Panc1 (cell line): ENCODE results near the gene NAB2. TPM values are rescaled to one million over a fixed set of nuclear protein-coding genes. Genes with fewer than 3 reads are reported as not detected.

ENCODE experiments used
- ATAC-seq: fragments of 200-7000 bp; cut with Tn5 transposase; 2 replicates; pipeline ENCODE4 v1.9.1; 2020; ENCODE audit warnings: mild to moderate bottlenecking, moderate library complexity
- BruUV-seq: library from RNA; stranded (reverse); fragments of 400-500 nt; replicated peaks from 2 replicates; lab custom pipeline; 2021; lab: Mats Ljungman, UMichigan
- CTCF ChIA-PET: fragments of 300-600 bp; sonication (Branson Sonifier 250); formaldehyde crosslinking; loops from one replicate; lab custom pipeline; 2022; ENCODE audit warnings: antibody characterized with exemption; lab: Charles Lee
- POLR2A ChIA-PET: fragments of 300-600 bp; sonication (Branson Sonifier 250); formaldehyde crosslinking; loops from one replicate; lab custom pipeline; 2022; ENCODE audit warnings: antibody characterized with exemption; lab: Charles Lee
- DNase-seq: peaks from one replicate; pipeline ENCODE4 v3.0.0-alpha.2; 2010; ENCODE audit warnings: low read depth, low spot score
- H3K27ac ChIP-seq: 2 replicates; pipeline ENCODE4 v1.5.1; 2011; ENCODE audit warnings: mild to moderate bottlenecking, low read length, inconsistent platforms
- H3K27me3 ChIP-seq: fragments of 200-500 bp; sonication (Bioruptor generic); 2 replicates; pipeline ENCODE4 v1.6.0; 2014; ENCODE audit warnings: low read length, inconsistent platforms; ENCODE audit not compliant: control insufficient read depth, insufficient read depth
- H3K36me3 ChIP-seq: fragments of 200-500 bp; sonication (Bioruptor generic); 2 replicates; pipeline ENCODE4 v1.5.1; 2014; ENCODE audit warnings: inconsistent platforms, mild to moderate bottlenecking, low read length, moderate library complexity; ENCODE audit not compliant: control insufficient read depth, insufficient read depth
- H3K4me1 ChIP-seq: 2 replicates; pipeline ENCODE4 v1.5.1; 2011; ENCODE audit warnings: inconsistent platforms, mild to moderate bottlenecking, low read length, moderate library complexity; ENCODE audit not compliant: control insufficient read depth, insufficient read depth
- H3K4me3 ChIP-seq, 2 experiments: 2 replicates each; pipeline ENCODE4 v1.5.1; 2011 to 2012; ENCODE audit warnings: low read depth in 2 of 2, low read length in 2 of 2, mild to moderate bottlenecking in 2 of 2, inconsistent platforms in 1 of 2, moderate library complexity in 1 of 2
- H3K9me3 ChIP-seq: fragments of 200-500 bp; sonication (Bioruptor generic); 2 replicates; pipeline ENCODE4 v1.5.1; 2014; ENCODE audit warnings: low read depth, mild to moderate bottlenecking, inconsistent platforms, low read length, moderate library complexity; ENCODE audit not compliant: control insufficient read depth, insufficient read depth
- CTCF ChIP-seq: fragments of 450-650 bp; IDR thresholded peaks from 2 replicates; pipeline ENCODE4 v1.5.1; 2017; ENCODE audit warnings: mild to moderate bottlenecking
- POLR2AphosphoS5 ChIP-seq: IDR thresholded peaks from 2 replicates; pipeline ENCODE4 v1.6.1; 2012; ENCODE audit warnings: mild to moderate bottlenecking, low read depth, low read length, moderate library complexity
- REST ChIP-seq, 2 experiments: IDR thresholded peaks; 2 replicates each; pipeline ENCODE4 v1.6.1; 2011 to 2012; ENCODE audit warnings: low read depth in 2 of 2, control low read depth in 1 of 2, low read length in 1 of 2, mild to moderate bottlenecking in 1 of 2, moderate library complexity in 1 of 2; ENCODE audit not compliant: insufficient read depth in 1 of 2
- SIN3A ChIP-seq: IDR thresholded peaks from 2 replicates; pipeline ENCODE4 v1.6.1; 2012; ENCODE audit warnings: low read depth, mild to moderate bottlenecking, low read length, moderate library complexity, borderline replicate concordance; ENCODE audit not compliant: insufficient read depth
- TCF7L2 ChIP-seq: IDR thresholded peaks from 2 replicates; pipeline ENCODE4 v1.6.1; 2011; ENCODE audit warnings: mild to moderate bottlenecking, low read depth, low read length, inconsistent platforms
- in situ Hi-C: cut with HindIII; loops from 2 replicates; pipeline ENCODE4 v1.10.0; 2016; ENCODE audit warnings: low sequenced_read_pairs, low pct_unique_long_range_greater_than_20kb
- intact Hi-C: fragments of 100-400 bp; cut with micrococcal nuclease; formaldehyde crosslinking; loops from one replicate; pipeline ENCODE4 v1.10.0; 2022; ENCODE audit not compliant: unreplicated experiment
- total RNA-seq: library from RNA; stranded (reverse); gene quantifications from one replicate; pipeline ENCODE4 v1.2.1, GENCODE V29; 2021; ENCODE audit not compliant: unreplicated experiment

The NAB2 gene
- total RNA-seq, 1 experiment from 2014 or later: 13.9 TPM

DNA sequence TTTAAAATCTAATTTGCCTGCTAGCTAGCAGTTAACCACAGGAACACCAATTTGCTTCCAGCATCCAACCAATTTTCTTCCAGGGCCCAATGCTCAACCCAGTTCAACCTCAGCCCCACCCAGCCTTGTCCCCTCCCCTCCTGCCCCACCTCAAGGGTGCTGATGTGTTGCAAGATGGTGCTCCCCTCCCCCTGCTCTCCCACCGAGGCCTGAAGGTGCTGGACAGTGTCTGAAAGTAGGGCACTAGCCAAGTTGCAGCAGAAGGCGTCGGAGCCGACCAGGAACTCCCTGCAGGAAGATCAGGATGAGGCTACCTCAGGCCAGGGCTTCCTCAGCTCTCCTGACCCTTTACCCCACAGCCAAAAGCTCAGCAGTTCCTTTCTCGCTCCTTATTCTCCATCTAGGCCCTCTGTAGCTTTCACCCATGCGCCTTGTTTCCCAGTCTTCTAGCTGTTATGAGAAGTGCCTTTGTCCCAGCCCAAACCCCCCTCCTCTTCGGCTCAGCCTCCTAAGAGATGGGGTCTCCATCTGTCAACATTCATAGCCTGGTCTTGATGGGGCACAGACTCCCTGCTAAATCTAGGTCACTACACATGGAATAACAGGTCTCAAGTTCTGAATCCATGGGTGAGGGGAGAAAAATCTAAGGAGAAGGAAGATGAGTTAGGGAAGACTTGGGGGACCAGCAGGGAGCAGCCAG, 18.7 kb downstream of the NAB2 start:
- POLR2A ChIA-PET: no interaction called here
- in situ Hi-C loops (no loop called here), intact Hi-C loops (no loop called here)
- TF ChIP-seq REST (IDR thresholded peaks at IDR 0.05; ENCODE audit: insufficient read depth in 1 of 2, low read depth in 2 of 2, low read length in 1 of 2) (no peak), POLR2AphosphoS5 (no peak), SIN3A (no peak), CTCF (no peak), TCF7L2 (no peak)
- DNase-seq (no peak), ATAC-seq (no peak)
- peaks cover 17% of the 10 kb centered on the region for H3K4me1 ChIP-seq
- H3K27me3 ChIP-seq: no peaks in the 10 kb centered on the region
- no peaks in the 10 kb centered on the region for H3K9me3 ChIP-seq
- no peak overlapping the region for H3K27ac ChIP-seq
- H3K4me3 ChIP-seq: no peak overlapping the region
- H3K36me3 ChIP-seq: no peaks in the 10 kb centered on the region
- BruUV-seq: no TSS peak
- CTCF ChIA-PET: interaction anchor here (0.6 kb wide), 1 partner anchor 479 kb away, joined by 7 read pairs; no protein-coding TSS in a partner anchor

DNA sequence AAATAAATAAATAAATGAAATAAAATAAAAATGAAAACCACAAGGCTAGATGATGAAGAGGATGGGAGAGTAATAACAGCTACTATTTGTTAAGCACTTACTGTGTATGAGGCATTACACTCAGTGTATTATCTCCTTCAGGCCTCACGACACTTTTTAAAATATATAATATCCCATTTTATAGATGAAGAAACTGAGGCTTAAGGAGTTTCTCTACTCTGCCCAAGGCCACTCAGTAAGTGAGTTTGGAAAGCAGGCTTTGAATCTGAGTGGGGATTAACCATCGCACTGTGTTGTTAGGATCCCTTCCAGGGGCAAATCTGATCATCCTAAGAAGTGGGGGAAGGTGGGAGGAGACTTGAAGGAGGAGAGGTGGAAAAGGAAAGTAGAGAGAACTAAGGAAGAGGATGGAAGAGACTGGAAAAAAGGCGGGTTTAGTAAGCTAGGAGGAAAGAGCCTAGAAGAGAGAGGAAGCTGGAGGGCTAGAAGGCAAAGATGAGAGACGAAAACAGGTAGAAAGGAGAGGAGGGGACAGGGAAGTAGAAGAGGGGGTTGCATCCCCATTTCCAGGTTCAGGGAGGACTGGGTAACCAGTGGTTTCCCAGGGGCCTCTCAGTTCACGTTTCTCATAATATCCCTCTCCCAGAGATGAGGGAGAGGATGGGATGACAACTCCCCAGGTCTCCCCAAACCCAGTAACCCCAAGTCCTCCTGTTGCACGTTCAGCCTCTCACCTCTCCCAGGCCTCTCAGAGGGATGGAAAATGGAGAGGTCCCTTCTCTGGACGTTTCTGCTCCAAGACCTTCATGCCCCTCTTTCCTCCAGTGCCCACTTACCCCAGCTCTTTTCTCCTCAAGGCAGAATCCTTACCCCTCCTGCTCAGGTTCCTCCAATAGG, 20.5 kb downstream of the NAB2 start:
- ChIA-PET POLR2A (no interaction called here), CTCF (interaction anchor here (0.6 kb wide), 2 partner anchors 22 to 352 kb away, joined by 3 to 4 read pairs; no protein-coding TSS in a partner anchor)
- peak overlapping the region; percentile 44 to 75 for H3K4me3 ChIP-seq
- DNase-seq (no peak), ATAC-seq (no peak)
- H3K4me1 ChIP-seq: peaks cover 17% of the 10 kb centered on the region
- intact Hi-C loops (loop anchor here (5.0 kb wide), 1 partner anchor 352 kb away; no protein-coding TSS in a partner anchor), in situ Hi-C loops (no loop called here)
- no peaks in the 10 kb centered on the region for H3K36me3 ChIP-seq
- H3K27me3 ChIP-seq: no peaks in the 10 kb centered on the region
- peak overlapping the region; percentile 95 for H3K27ac ChIP-seq
- no TSS peak for BruUV-seq
- H3K9me3 ChIP-seq: no peaks in the 10 kb centered on the region
- no peak for TF ChIP-seq TCF7L2
- TF ChIP-seq POLR2AphosphoS5: no peak
- no peak for TF ChIP-seq CTCF
- TF ChIP-seq SIN3A: no peak
- TF ChIP-seq REST (IDR thresholded peaks at IDR 0.05; ENCODE audit: insufficient read depth in 1 of 2, low read depth in 2 of 2, low read length in 1 of 2): no peak
